ENCODE measurements around the gene THBS1.

GRCh38 chr15:39580117-39580484 is 778 bp upstream of the THBS1 start:
- TF ChIP-seq CTCF (IDR thresholded peaks at IDR 0.05; ENCODE audit: poor library complexity) (peak; percentile 97), EZH2 (IDR thresholded peaks at IDR 0.05; ENCODE audit: borderline replicate concordance) (no peak), EZH2phosphoT487 (IDR thresholded peaks at IDR 0.05; ENCODE audit: low read depth, severe bottlenecking, unreplicated experiment) (no peak)
